Head of caudate nucleus (tissue), 42 donors: ENCODE measurements around the gene EOMES.

Source experiments
- DNase-seq, 42 donors: peaks; one replicate each; pipeline versions ENCODE4 v3.0.0 to v3.0.0-alpha.2; 2020 to 2021; ENCODE audit warnings: mixed read lengths in 7 of 42
- intact Hi-C: fragments of 100-400 bp; cut with DNase I; formaldehyde crosslinking; loops from one replicate; pipeline ENCODE4 v1.15.0; 2022

The EOMES gene

GRCh38 chr3:27723456-27723814 lies 1.3 kb upstream of the EOMES start:
- DNase-seq: no peak
- intact Hi-C loops: no loop called here

GRCh38 chr3:27723001-27723445 lies 900 bp upstream of the EOMES start:
- no peak for DNase-seq
- intact Hi-C loops: no loop called here

DNA sequence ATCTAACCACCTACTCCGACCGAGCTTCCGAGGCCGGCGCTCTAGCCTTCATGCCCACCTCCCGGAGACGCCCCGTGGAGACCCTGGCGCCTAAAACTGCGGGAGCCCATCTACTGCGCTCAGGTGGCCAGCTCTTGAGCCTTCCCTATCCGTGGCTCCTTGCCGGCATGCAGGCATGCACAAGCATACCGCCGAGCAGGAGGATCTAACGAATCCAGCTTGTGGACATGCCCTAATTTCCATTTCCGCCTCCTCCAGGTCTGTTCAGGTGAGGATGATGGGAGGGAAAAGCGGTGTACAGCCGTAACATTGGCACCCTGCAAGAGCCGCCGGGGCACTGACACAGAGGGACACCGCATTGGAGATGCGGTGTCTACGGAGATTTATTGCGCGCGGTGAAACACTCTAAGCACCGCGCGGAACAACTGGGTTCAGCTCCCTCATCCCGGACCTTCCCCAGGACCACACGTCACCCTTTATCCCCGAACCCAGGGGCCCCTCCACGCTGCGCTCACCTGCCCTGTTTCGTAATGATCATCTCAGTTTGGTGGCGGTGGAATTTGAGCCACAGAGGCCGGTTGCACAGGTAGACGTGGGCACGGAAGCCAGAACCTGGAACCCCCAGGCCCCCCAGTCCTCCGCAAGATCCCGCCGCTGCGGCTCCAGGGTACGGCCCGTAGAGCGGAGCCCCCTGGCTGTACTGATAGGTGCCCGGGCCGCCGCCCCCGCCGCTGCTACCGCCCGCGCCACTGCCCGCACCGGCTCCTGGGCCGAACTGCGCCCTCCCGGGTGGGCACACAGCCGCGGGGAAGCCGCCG lies 1.0 kb downstream of the EOMES start:
- no peak for DNase-seq
- intact Hi-C loops: no loop called here

- intact Hi-C loops: no loop called here
Measured at GRCh38 chr3:27719314-27720003, 2.7 kb downstream of the EOMES start.

GRCh38 chr3:27718459-27718858 lies 3.7 kb downstream of the EOMES start:
- DNase-seq: no peak
- intact Hi-C loops: no loop called here

More at GRCh38 chr3:27719314-27720003, 2.7 kb downstream of the EOMES start:
- no peak for DNase-seq

GRCh38 chr3:27717200-27717852 lies 4.8 kb downstream of the EOMES start:
- no peak for DNase-seq
- intact Hi-C loops: no loop called here

DNA sequence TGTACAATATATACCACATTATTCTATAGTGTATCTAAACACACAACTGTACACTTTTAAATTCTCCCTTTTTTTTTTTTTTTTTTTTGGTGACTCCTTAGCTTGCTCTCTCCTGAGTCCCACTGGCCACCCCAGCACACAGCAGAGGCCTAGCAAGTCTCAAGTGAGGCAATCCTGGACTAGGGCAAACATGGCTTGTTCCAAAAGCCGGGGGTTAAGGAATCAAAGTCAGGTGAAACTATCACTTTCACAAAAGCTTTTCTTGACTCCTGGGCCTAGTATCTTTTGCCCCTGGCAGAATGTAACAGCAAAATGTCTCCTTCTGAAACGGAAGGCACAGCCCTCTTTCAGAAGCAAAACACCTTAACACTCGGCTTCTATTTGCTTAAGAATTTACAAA lies 5.8 kb downstream of the EOMES start:
- intact Hi-C loops: no loop called here
- DNase-seq: no peak

GRCh38 chr3:27715863-27716262 lies 6.3 kb downstream of the EOMES start:
- no peak for DNase-seq
- intact Hi-C loops: no loop called here

DNA sequence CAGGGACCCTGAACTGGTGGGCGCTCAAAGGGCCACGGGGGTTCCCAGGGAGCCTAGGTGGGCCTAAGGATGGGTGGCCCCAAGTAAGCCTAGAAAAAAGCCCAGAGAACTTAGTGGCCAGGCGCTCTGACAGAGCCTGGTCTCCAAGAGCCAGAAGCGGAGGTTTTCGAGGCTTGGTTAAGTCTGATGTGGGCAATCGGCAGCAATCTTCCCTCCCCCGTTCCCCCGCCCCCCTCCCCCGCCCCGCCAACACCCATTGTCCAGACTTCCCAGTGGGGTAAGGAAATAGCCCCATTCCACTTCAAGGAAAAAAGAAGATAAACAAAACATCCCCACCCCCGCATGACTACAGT lies 6.7 kb downstream of the EOMES start:
- no peak for DNase-seq
- intact Hi-C loops: no loop called here

DNA sequence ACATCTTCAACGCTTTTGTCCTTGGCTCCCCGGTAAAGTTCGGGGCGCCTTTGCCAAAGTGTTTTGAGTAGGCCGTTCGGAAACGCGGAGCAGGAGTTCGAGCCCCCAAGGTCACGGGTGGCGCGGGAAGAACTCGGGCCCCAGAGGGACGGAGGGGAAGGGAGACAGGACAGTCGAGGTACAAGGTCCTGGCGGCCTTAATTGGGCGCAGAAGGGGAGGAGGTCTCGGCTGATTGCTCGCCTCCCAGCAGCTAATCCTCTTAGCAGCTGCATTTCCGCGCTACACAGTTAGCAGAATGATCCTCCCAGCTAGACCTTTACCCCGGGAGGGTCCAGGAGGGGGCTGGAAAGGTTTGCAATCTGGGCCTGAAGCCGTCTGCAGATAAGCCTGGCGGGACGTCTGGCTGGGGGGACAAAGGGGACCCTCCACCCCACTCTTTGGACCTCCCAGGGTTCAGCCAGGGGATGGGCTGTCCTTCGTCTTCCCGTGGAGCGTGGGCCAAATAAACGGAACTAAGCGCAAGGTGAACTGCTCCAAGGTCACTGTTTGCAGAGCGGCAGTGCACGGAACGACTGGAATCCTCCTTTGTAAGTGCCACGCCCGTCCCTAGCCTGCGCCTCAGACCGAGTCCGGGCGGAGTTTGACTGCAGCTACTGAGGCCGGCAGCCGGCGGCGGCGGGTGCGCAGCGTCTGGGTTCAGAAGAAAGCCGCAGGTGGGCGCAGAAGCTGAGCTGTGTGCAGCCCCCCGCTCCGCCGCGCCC lies 7.2 kb downstream of the EOMES start:
- no peak for DNase-seq
- intact Hi-C loops: loop anchor here (5.0 kb wide), 1 partner anchor 612 kb away; no protein-coding TSS in a partner anchor

GRCh38 chr3:27714146-27714526 lies 8.0 kb downstream of the EOMES start:
- intact Hi-C loops: loop anchor here (5.0 kb wide), 1 partner anchor 613 kb away; no protein-coding TSS in a partner anchor

GRCh38 chr3:27713435-27714145 lies 8.5 kb downstream of the EOMES start:
- peak in 4 of 42 donors; percentile 3 to 31 (median 12) for DNase-seq
- intact Hi-C loops: loop anchor here (5.0 kb wide), 1 partner anchor 614 kb away; no protein-coding TSS in a partner anchor

More at GRCh38 chr3:27714146-27714526, 8.0 kb downstream of the EOMES start:
- DNase-seq: no peak

- intact Hi-C loops: loop anchor here (5.0 kb wide), 1 partner anchor 614 kb away; no protein-coding TSS in a partner anchor
- peak in 5 of 42 donors; percentile 16 to 44 (median 26) for DNase-seq
Measured at GRCh38 chr3:27713078-27713423, 9.1 kb downstream of the EOMES start.

DNA sequence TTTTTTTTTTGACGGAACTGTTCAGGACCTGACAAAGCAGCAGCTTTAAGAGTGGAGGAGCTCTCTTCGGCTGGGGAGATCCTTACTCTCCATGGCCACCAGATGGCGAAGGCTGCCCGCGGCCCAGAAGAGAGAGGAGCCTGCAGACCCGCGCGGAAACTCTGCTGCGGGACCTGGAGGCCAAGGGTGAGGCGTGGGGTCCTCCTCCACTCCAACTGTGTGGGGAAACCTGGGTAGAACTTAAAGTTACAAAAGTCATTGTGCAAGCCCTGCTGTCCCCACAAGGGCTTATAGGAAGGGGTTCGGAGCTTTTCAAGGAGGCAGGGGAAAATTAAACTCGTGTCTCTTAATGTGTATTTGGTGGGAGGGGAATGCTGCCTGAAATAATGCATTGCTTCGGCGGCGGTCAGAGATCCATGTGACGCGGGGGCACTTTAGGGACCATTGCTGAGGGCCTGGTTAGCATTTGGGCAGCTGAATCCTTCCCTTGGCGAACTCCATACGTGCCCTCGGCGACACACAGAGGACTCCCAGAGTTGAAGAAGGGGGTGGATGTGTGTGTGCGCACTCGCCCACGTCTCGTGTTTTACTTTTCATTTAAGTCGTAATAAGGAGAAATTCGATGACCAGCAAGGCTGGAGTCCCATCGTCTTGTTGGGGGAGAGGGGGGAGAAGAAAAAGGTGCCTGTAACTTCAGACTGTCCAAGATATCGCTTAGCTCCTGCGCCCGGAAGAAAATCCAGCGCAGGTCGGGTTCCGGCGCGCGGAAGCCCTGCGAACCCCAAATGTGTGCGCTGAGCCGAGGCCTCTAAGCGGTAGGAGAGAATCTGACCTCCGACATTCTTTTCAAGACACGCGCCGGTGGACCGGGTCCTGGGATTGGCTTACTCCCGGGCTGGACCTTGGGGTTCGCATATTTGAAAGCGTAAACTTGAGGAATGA lies 9.7 kb downstream of the EOMES start:
- intact Hi-C loops: loop anchor here (5.0 kb wide), 1 partner anchor 615 kb away; no protein-coding TSS in a partner anchor
- DNase-seq: peak; percentile 61 to 89 (median 79)

DNA sequence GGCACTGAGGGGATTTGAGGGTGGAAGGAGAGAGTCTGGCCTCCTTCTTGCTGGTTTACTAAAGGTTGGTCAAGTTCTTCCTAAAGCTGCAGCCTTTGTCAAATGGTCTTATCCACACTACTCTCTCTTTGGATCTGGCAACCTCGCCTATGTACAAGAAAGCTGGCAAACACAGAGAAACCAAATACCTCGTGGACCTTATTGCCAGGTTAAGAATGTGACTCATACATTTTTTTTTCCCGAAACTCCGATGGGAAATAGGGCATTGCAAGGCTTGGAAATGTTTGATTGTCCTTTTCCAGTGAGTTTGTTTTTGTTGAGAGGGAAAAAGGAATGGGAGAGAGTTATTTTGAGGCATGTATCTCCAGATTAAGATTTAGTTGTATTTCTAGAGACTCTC lies 13.9 kb downstream of the EOMES start:
- no peak for DNase-seq
- intact Hi-C loops: no loop called here

DNA sequence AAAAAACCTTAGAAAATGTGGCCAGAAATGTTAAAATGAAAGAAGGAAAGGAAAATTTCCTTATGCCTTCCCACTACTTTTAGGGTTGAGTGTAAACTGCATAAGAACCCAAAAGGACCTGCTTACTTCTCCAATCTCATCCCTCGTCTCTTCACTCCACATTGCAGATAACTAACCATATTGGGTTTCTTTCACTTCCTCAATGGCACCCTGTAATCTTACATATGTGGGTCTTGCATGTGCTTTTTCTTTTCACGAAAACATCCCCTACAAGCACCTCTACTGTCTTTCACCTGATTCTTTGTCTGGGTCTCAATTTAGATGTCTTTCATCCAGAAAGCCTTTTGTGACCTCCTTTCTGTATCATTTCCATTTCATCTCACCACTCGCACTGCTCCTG lies 23.1 kb downstream of the EOMES start:
- no peak for DNase-seq
- intact Hi-C loops: no loop called here

- intact Hi-C loops: no loop called here
Measured at GRCh38 chr3:27696906-27697305, 25.2 kb downstream of the EOMES start.

More at GRCh38 chr3:27696906-27697305, 25.2 kb downstream of the EOMES start:
- no peak for DNase-seq
